HL-60/S4 treated with phorbol 12-myristate 13-acetate at 8.2 ng/mL for 4 days and 3 days (cell line): ENCODE data around the gene MRPS35.

Source experiments
- in situ Hi-C: fragments of 300-500 bp; cut with MboI; formaldehyde crosslinking; loops from 2 replicates; pipeline ENCODE4 v1.15.0; 2022; ENCODE audit warnings: low sequenced_read_pairs

Gene MRPS35

GRCh38 chr12:27802936-27803335, 92.3 kb downstream of the MRPS35 start:
- in situ Hi-C loops = no loop called here

GRCh38 chr12:27805238-27805637, 94.6 kb downstream of the MRPS35 start:
- in situ Hi-C loops = no loop called here
